A549 (cell line): ENCODE measurements around the gene NR3C2.

ENCODE experiments used
- BCL3 ChIP-seq: fragments of >200 bp; sonication (Bioruptor Twin); formaldehyde crosslinking; IDR thresholded peaks from 3 replicates; pipeline ENCODE4 v1.6.1; 2016
- CTCF ChIP-seq: fragments of >200 bp; sonication (Bioruptor Twin); formaldehyde crosslinking; IDR thresholded peaks from 3 replicates; pipeline ENCODE4 v1.5.1; 2016
- EHMT2 ChIP-seq: fragments of 200-600 bp; sonication (generic); IDR thresholded peaks from 2 replicates; pipeline ENCODE4 v1.6.1; 2016; ENCODE audit warnings: antibody characterized with exemption, low read depth, mild to moderate bottlenecking, moderate library complexity
- HDAC2 ChIP-seq: fragments of 200-600 bp; sonication (generic); IDR thresholded peaks from 2 replicates; pipeline ENCODE4 v1.6.1; 2016
- HMGXB4 ChIP-seq: fragments of 250-450 bp; sonication (Bioruptor Pico); IDR thresholded peaks from 2 replicates; pipeline ENCODE4 v1.5.0; 2021; ENCODE audit warnings: mild to moderate bottlenecking, moderate library complexity, borderline replicate concordance
- MAZ ChIP-seq: fragments of 150-350 bp; IDR thresholded peaks from 2 replicates; pipeline ENCODE4 v1.6.1; 2014; ENCODE audit warnings: antibody characterized with exemption, low read depth, low read length, borderline replicate concordance
- POLR2A ChIP-seq: IDR thresholded peaks from 2 replicates; pipeline ENCODE4 v1.6.1; 2012; ENCODE audit warnings: mild to moderate bottlenecking, low read length
- RAD21 ChIP-seq, 2 experiments: fragments of >200 bp in 1 of 2; sonication (Bioruptor Twin) in 1 of 2; formaldehyde crosslinking in 1 of 2; IDR thresholded peaks in 1 of 2; conservative IDR thresholded peaks in 1 of 2; 2 replicates in 1 of 2; 3 replicates in 1 of 2; pipeline ENCODE4 v1.6.1; 2012 to 2018; ENCODE audit warnings: inconsistent platforms in 1 of 2
- REST ChIP-seq: fragments of 200-600 bp; sonication (generic); IDR thresholded peaks from 2 replicates; pipeline ENCODE4 v1.6.1; 2016; ENCODE audit warnings: antibody characterized with exemption, mild to moderate bottlenecking, moderate library complexity

- no peak for TF ChIP-seq EHMT2
- no peak for TF ChIP-seq POLR2A
- TF ChIP-seq MAZ, result no peak
- TF ChIP-seq CTCF, result no peak
- TF ChIP-seq HMGXB4 (CRISPR knock-in tag), result no peak
- TF ChIP-seq REST, result no peak
- TF ChIP-seq BCL3, result no peak
- TF ChIP-seq HDAC2, result no peak
- no peak for TF ChIP-seq RAD21 (conservative IDR thresholded peaks at IDR 0.05 in 1 of 2, IDR thresholded peaks at IDR 0.05 in 1 of 2)
Observed at GRCh38 chr4:148120216-148120615, 322.0 kb downstream of the NR3C2 start.
